A549 treated with RU486 at 1 μM for 4 hours (cell line): ENCODE results near the gene CREB1. TPM values are rescaled to one million over a fixed set of nuclear protein-coding genes. Genes with fewer than 3 reads are reported as not detected.

Experiments
- total RNA-seq: library from RNA; stranded (reverse); fragments of 200-300 nt; extraction: Qiagen RNA extraction; gene quantifications from 5 replicates; pipeline ENCODE4 v1.2.3, GENCODE V29; 2022; ENCODE audit warnings: low read depth

Gene CREB1
- total RNA-seq: 17.6 to 30.7 TPM (median 25.7 TPM) in 5 replicates

DNA sequence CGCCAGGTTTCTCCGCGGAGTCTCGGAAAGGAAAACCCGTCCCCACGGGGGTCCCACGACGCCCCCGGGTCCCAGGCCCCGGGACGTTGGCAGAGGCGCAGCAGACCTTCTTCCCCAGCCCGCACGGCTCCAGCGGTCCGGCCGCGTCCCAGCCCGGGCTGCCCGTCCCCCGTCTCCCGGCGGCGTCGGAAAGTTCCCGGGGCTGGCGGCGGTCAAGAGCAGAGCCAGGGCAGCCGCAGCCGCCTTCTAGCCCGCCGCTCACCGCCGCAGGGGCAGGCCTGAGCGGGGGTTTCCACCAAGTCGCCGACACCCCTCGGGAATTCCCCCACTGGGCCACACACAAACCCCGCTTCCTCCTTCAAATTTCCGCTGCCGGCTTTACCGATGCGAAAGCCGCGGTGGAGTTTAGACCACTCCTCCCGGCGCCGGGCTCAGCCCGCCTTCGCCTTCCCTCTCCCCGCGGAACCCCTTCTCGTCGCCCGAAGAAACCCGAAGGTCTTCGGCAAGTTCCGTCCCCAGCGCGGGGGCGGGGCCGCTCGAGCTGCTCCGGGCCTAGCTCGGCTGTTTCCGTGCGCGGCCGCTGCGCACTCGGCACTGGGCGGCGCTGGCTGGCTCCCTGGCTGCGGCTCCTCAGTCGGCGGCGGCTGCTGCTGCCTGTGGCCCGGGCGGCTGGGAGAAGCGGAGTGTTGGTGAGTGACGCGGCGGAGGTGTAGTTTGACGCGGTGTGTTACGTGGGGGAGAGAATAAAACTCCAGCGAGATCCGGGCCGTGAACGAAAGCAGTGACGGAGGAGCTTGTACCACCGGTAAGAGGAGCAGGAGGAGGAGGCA is at the start of gene CREB1:
TSS of gene CREB1 (plus strand) at position 633 of the 830 bp plus-strand sequence. CDS start 25,674 bp downstream, outside the sequence.

DNA sequence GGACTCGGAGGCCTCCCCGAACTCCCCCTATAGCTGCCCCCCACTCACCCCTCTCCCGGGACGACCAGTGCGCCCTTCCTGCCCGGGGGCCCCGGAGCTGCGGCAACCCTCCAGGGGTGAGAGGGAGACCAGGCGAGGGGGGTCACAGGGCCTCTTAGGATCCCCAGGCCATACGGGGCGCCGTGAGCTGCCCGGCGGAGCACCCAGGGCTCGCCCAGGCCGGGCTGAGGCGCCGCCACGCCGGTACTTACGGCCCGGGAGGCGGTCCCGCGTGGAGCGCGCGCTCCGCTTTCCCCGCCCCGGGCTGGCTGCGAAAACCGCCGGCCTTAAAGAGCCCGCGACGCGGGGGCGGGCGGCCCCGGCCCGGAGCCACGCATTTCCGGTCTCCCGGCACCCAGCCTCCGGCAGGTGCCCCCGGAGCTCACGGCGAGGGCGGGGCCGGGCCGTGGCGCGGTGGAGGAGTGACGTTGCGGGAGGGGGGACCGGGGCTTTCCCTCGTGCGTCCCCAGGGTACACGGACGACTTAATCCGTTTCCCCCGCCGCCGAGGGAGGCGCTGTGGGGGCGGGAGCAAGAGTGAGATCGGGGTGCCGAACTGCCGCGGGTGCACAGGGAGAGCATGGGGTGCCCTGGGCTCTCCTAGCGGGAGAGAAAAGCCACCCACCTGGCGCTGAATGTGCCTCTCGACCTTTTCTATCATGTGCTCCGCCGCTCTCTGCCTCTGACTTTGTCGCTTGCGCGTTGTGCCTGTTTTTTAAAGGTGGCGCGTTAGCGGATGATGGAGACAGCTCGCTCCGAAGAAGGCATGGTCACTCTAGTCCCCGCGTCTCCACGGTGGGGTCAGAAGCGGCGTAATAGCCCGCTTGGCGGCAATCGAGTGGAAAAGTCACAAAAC is 95.5 kb downstream of the CREB1 start, which contains the start of gene METTL21A:
TSS of gene METTL21A (minus strand) at position 381 of the 894 bp plus-strand sequence. CDS start 1,019 bp downstream, outside the sequence.

Other genes starting within 250 kb of the CREB1 start
- gene METTL21A, start 95.4 kb downstream of the CREB1 start, total RNA-seq: 24.9 to 33.9 TPM (median 31.5 TPM) in 5 replicates
- gene CCNYL1, start 181.7 kb downstream of the CREB1 start, total RNA-seq: 14.9 to 26.9 TPM (median 23.8 TPM) in 5 replicates
- 4.3 to 5.7 TPM (median 5.5 TPM) in 5 replicates for gene FZD5, start 239.9 kb downstream of the CREB1 start, total RNA-seq